ENCODE results near the gene SMIM17.

- no peak for TF ChIP-seq POLR2A (IDR thresholded peaks at IDR 0.05)
- TF ChIP-seq, protein P1, sequence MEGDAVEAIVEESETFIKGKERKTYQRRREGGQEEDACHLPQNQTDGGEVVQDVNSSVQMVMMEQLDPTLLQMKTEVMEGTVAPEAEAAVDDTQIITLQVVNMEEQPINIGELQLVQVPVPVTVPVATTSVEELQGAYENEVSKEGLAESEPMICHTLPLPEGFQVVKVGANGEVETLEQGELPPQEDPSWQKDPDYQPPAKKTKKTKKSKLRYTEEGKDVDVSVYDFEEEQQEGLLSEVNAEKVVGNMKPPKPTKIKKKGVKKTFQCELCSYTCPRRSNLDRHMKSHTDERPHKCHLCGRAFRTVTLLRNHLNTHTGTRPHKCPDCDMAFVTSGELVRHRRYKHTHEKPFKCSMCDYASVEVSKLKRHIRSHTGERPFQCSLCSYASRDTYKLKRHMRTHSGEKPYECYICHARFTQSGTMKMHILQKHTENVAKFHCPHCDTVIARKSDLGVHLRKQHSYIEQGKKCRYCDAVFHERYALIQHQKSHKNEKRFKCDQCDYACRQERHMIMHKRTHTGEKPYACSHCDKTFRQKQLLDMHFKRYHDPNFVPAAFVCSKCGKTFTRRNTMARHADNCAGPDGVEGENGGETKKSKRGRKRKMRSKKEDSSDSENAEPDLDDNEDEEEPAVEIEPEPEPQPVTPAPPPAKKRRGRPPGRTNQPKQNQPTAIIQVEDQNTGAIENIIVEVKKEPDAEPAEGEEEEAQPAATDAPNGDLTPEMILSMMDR (IDR thresholded peaks at IDR 0.05), result no peak
These were observed 11.2 kb downstream of the SMIM17 start for GRCh38 chr19:56654151-56654550.
